GM12874 (cell line): ENCODE results near the gene EFNA5.

Source experiments
- TF ChIP-seq, protein P1 (sequence below): IDR thresholded peaks from 2 replicates; pipeline ENCODE4 v1.5.1; 2011; ENCODE audit warnings: low read depth, mild to moderate bottlenecking, control low read depth, low read length, moderate library complexity; ENCODE audit not compliant: insufficient read depth

The EFNA5 gene

DNA sequence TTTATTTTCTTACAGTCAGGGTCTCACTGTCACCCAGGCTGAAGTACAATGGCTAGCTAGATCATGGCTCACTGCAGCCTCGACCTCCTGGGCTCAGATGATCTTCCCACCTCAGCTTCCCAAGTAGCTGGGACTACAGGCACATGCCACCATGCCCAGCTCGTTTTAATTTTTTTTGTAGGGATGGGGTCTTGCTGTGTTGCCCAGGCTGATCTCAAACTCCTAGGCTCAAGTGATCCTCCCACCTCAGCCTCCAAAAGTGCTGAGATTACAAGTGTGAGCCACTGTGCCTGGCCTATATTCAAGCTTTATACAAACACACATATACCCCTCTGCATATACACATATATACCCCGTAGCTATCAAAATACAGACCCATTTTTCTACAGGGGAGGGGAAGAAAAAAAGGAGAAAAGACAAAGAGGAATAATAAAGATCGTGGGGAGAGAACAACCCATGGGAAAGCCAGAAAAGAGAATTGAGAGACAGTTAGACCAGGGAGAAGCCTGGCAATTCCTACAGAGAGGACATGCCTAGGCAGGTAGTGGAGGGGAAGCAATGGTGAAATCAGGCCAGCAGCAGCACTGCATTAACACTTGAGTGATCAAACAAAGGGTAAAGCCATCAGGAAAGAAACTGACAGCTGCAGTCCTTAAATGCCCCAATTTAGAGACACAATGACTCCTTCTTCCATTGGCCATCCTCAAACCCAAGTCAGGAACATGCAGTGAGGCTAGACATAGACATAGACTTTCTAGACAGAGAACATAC is 102.7 kb downstream of the EFNA5 start:
- TF ChIP-seq, protein P1, sequence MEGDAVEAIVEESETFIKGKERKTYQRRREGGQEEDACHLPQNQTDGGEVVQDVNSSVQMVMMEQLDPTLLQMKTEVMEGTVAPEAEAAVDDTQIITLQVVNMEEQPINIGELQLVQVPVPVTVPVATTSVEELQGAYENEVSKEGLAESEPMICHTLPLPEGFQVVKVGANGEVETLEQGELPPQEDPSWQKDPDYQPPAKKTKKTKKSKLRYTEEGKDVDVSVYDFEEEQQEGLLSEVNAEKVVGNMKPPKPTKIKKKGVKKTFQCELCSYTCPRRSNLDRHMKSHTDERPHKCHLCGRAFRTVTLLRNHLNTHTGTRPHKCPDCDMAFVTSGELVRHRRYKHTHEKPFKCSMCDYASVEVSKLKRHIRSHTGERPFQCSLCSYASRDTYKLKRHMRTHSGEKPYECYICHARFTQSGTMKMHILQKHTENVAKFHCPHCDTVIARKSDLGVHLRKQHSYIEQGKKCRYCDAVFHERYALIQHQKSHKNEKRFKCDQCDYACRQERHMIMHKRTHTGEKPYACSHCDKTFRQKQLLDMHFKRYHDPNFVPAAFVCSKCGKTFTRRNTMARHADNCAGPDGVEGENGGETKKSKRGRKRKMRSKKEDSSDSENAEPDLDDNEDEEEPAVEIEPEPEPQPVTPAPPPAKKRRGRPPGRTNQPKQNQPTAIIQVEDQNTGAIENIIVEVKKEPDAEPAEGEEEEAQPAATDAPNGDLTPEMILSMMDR = no peak

DNA sequence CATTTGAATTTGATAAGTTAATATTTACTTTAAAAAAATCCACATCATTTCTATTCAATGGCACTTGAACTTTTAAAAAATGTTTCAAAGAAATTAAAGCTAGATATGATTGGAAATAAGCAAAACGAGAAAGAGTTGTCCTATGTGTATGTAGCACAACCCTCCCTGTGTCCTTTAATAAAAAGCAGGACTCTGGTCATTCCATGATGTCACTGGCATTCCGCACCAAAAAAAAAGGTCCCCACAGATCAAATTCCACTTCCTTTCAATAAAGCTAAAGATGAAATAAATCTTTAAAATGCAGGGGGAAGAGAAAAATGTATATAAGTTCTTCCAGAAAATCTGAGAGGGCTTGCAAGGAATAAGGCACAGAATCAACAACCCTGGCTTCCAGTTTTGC is 103.8 kb downstream of the EFNA5 start:
- TF ChIP-seq, protein P1 = no peak

DNA sequence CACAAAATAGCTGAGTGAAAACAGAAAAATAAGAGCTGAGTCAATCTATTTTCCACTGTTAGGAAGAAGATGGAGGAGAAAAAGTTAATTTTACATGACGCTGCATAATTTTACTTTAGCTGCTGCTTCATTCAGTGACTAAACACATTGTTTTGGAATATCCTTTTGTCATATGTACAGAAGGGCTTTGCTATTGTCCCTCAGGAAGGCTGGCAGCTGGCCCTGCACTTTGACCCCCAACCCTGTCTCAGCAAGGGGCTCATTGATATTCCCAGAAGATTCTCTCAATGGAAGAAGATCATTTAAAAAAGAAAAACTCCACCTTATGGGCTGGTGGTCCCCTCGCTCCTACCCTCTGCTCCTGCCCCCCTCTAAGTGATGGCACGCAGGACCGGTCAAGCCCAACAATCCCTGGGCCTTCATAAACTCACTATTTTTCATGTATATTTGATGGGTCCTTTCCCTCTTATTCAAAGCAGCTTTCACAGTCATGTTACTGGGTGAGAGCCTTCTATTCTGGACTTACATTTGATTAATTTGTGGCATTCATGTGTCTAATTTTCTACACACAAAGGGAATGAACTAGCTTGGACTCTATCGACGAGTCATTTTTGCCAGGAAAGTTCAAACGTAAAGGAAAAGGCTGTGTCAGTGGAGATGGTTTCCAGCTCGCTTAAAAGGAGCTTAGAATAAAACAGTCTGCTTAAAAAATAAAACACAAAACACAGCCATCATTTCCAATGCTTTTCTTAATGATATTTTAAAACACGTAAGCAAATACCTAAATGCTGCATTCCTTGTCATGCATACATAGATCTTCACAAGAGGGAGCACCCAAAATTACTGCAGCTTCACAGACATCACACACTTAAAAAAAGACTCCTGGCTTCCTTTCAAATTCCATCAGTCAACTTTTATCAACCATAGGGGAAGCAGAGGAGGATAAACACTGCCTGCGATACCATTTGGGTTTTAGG is 104.7 kb downstream of the EFNA5 start:
- TF ChIP-seq, protein P1 = no peak

DNA sequence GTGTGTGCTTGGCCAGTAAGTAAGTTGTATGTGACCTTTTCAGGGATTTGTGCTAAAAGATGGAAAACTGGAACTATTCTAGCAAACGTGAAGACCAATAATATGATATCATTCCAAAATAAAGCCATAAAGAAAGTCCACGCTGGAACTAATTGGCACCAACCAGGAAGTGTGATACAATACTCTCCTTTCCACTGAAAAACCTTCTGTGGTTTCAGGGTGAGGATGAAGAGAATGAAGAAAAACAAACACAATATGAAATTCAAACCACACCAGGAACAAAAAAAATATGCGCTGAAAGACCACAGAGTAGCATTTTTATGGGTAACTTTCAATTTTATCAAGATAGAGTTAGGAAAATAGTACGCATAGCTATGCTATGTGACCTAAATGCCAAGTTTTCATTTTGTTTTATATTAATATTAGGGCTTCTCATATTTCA is 105.8 kb downstream of the EFNA5 start:
- TF ChIP-seq, protein P1 = no peak

DNA sequence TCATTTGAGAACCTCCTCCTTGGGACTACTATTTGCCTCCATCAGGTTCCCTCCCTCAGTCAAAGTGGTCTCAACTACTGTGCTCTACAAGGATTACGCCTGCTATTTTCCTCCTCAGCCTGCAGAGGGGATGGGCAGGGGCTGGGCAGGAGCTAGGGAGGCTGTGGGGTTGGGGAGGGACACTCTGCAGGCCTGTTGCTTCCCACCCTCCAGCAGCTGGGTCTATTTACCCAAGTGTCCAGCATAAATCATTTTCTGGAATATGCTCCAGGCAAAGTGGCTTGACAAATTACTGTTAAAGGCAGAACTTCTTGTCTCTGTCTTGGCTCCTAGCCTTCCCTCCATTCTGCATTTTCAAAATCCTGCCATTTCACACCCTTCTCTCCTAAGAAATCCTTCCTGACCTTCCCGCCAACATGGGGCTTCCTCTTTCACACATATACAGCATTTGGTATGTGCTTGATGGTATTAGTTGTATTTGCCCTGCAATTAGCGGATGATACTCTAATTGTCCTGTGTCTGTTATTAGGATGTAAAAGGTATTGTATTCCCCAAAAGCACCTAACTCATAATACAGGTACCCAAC is 106.7 kb downstream of the EFNA5 start:
- TF ChIP-seq, protein P1 = no peak

DNA sequence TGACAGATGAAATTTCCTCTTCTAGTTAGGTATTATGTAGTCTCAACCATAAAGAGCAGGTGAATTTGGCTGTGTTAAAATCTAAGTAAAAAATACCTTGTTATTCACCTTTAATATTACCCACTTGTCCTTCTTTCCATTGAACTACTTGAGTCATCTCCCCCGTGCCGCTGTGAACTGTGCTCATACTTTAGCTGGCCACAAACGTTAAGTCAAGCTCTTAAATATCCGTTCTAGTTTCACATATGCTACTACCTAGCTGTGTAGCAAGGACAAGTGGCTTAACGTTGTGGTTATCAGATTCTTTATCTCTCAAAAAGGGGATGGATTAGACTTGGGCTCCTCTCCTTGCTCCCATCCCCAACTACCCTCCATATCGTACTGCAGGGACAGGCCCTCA is 110.4 kb downstream of the EFNA5 start:
- TF ChIP-seq, protein P1 = no peak
